Measurements from ENCODE around the gene IMMP2L.

GRCh38 chr7:110870926-110871325, 691.4 kb downstream of the IMMP2L start:
- no peak for TF ChIP-seq CTCF (conservative IDR thresholded peaks at IDR 0.05)
- no peak for TF ChIP-seq ZFX (IDR thresholded peaks at IDR 0.05)

All from C4-2B (cell line).